ENCODE data around the gene BEST3. TPM values are rescaled to one million over a fixed set of nuclear protein-coding genes. Genes with fewer than 3 reads are reported as not detected.
A peak's percentile ranks its signal among the peaks of the same experiment; 100 is the strongest.

Gene BEST3
- total and polyA plus RNA-seq, 2 of the 4 experiments (the other 2 are of a cell fraction), result under 0.01 to 0.07 TPM

- Histone ChIP-seq H3K14ac (replicated peaks; ENCODE audit: low read depth, low read length) (no peak overlapping the region), H4K8ac (ENCODE audit: low read depth in 2 of 2, low read length in 2 of 2) (no peak overlapping the region), H3K9me3 (ENCODE audit: control insufficient read depth, insufficient read depth, low read length) (no peaks in the 10 kb centered on the region), H3K4me1 (ENCODE audit: control insufficient read depth, insufficient read depth, low read length) (no peaks in the 10 kb centered on the region), H3K23ac (ENCODE audit: low read depth, low read length) (no peak overlapping the region), H3K56ac (ENCODE audit: extremely low read depth, insufficient read depth, low read length) (no peak overlapping the region), H3K18ac (ENCODE audit: low read depth, low read length) (no peak overlapping the region), H4K20me1 (ENCODE audit: insufficient read depth, low read length) (no peaks in the 10 kb centered on the region), H3K36me3 (ENCODE audit: control insufficient read depth, insufficient read depth, low read length) (no peaks in the 10 kb centered on the region), H3K27ac (ENCODE audit: insufficient read depth, low read length) (no peak overlapping the region), H3K9me1 (ENCODE audit: insufficient read depth, low read length) (no peaks in the 10 kb centered on the region), H2BK20ac (ENCODE audit: low read depth, low read length) (no peak overlapping the region), H2AFZ (replicated peaks; ENCODE audit: low read length, poor library complexity) (no peak overlapping the region), H2AK5ac (ENCODE audit: low read depth, low read length) (no peak overlapping the region), H3K4me3 (ENCODE audit: insufficient read depth, low read depth, low read length) (no peak overlapping the region), H4K91ac (ENCODE audit: insufficient read depth, low read depth, low read length) (no peak overlapping the region), H3K79me1 (ENCODE audit: low read depth in 1 of 2, low read length in 2 of 2) (no peaks in the 10 kb centered on the region), H2BK120ac (ENCODE audit: low read depth, low read length) (no peak overlapping the region), H3K27me3 (ENCODE audit: control insufficient read depth, insufficient read depth, low read length) (no peaks in the 10 kb centered on the region), H2AK9ac (replicated peaks; ENCODE audit: low read depth, low read length, poor library complexity) (no peak overlapping the region), H3K4me2 (ENCODE audit: low read depth, low read length) (no peak overlapping the region), H2BK15ac (ENCODE audit: low read depth, low read length) (no peak overlapping the region), H3K9ac (ENCODE audit: low read depth, low read length) (no peak overlapping the region), H4K5ac (ENCODE audit: low read depth, low read length) (no peak overlapping the region), H3K4ac (ENCODE audit: low read depth, low read length) (no peak overlapping the region), H2BK5ac (ENCODE audit: low read depth, low read length, poor library complexity, severe bottlenecking) (no peak overlapping the region)
- dilution Hi-C loops (cut with HindIII; ENCODE audit: low sequenced_read_pairs, unreplicated experiment), result no loop called here
- POLR2A ChIA-PET (ENCODE audit: unreplicated experiment), result no interaction called here
- ATAC-seq (ENCODE audit: low read depth) (0 out of 2 replicates have a peak, but pooled peaks have one; percentile 21), DNase-seq (no peak)
- WGBS, 2 experiments (ENCODE audit: extremely low coverage in 2 of 2, insufficient read length in 1 of 2), result no CpG with 5 or more reads among the region's 2 CpGs
- CTCF ChIA-PET, result no interaction called here
- no peak for TF ChIP-seq RCOR1 (IDR thresholded peaks at IDR 0.05; ENCODE audit: insufficient replicate concordance, low read length)
- BruUV-seq (replicated peaks), result no TSS peak
- in situ Hi-C loops (cut with MboI; ENCODE audit: low sequenced_read_pairs), result no loop called here
- intact Hi-C loops (cut with micrococcal nuclease), result no loop called here
These were observed 1.0 kb downstream of the BEST3 start for GRCh38 chr12:69698054-69698453.

Measured in IMR-90 (cell line).